NK-92 (cell line): ENCODE data around the gene APOL4.
"Not testable (repeated sequence)": the region's sequence is repeated elsewhere in the genome, so short reads cannot be mapped to it uniquely, and the experiment has no call there.

ENCODE experiments used
- DNase-seq: peaks from one replicate; lab custom pipeline; 2025; ENCODE audit not compliant: unreplicated experiment; lab: John Stamatoyannopoulos, UW

APOL4 gene

GRCh38 chr22:36232715-36233401 is 31.2 kb upstream of the APOL4 start:
- no peak for DNase-seq

GRCh38 chr22:36231051-36231450 is 29.4 kb upstream of the APOL4 start:
- DNase-seq, result not testable (repeated sequence)

- not testable (repeated sequence) for DNase-seq
Measured at GRCh38 chr22:36229649-36230048, 28.0 kb upstream of the APOL4 start.

GRCh38 chr22:36228944-36229343 is 27.3 kb upstream of the APOL4 start:
- no peak for DNase-seq

- not testable (repeated sequence) for DNase-seq
Measured at GRCh38 chr22:36228369-36228768, 26.8 kb upstream of the APOL4 start.

GRCh38 chr22:36227806-36228205 is 26.2 kb upstream of the APOL4 start:
- no peak for DNase-seq

GRCh38 chr22:36227396-36227795 is 25.8 kb upstream of the APOL4 start:
- DNase-seq, result no peak

- no peak for DNase-seq
Measured at GRCh38 chr22:36226189-36226588, 24.6 kb upstream of the APOL4 start.

- no peak for DNase-seq
Measured at GRCh38 chr22:36225333-36225922, 23.8 kb upstream of the APOL4 start.

- DNase-seq, result no peak
Measured at GRCh38 chr22:36224245-36224644, 22.6 kb upstream of the APOL4 start.

- no peak for DNase-seq
Measured at GRCh38 chr22:36223504-36223903, 21.9 kb upstream of the APOL4 start.

- no peak for DNase-seq
Measured at GRCh38 chr22:36222887-36223450, 21.4 kb upstream of the APOL4 start.

- DNase-seq, result no peak
Measured at GRCh38 chr22:36221799-36222751, 20.5 kb upstream of the APOL4 start.

GRCh38 chr22:36220451-36220921 is 18.9 kb upstream of the APOL4 start:
- DNase-seq, result no peak

- DNase-seq, result no peak
Measured at GRCh38 chr22:36218648-36219193, 17.1 kb upstream of the APOL4 start.

GRCh38 chr22:36215981-36216380 is 14.4 kb upstream of the APOL4 start:
- no peak for DNase-seq

GRCh38 chr22:36213586-36213985 is 12.0 kb upstream of the APOL4 start:
- no peak for DNase-seq

- no peak for DNase-seq
Measured at GRCh38 chr22:36212901-36213300, 11.3 kb upstream of the APOL4 start.

- no peak for DNase-seq
Measured at GRCh38 chr22:36211237-36211861, 9.7 kb upstream of the APOL4 start.

- DNase-seq, result no peak
Measured at GRCh38 chr22:36210224-36210623, 8.6 kb upstream of the APOL4 start.
